ENCODE results near the gene EDEM2.
"Not testable (repeated sequence)": the region's sequence is repeated elsewhere in the genome, so short reads cannot be mapped to it uniquely, and the experiment has no call there.

The EDEM2 gene

GRCh38 chr20:35168701-35169409, 21.7 kb upstream of the EDEM2 start:
- not testable (repeated sequence) for ATAC-seq, DNase-seq

- DNase-seq, result no peak
- no peak for ATAC-seq
Observed at GRCh38 chr20:35167787-35168186, 20.7 kb upstream of the EDEM2 start.

- DNase-seq (no peak), ATAC-seq (no peak)
Observed at GRCh38 chr20:35166242-35166830, 19.2 kb upstream of the EDEM2 start.

- DNase-seq (no peak), ATAC-seq (no peak)
Observed at GRCh38 chr20:35165221-35166185, 18.4 kb upstream of the EDEM2 start.

- not testable (repeated sequence) for DNase-seq, ATAC-seq
Observed at GRCh38 chr20:35164531-35164930, 17.4 kb upstream of the EDEM2 start.

GRCh38 chr20:35160341-35160740, 13.2 kb upstream of the EDEM2 start:
- not testable (repeated sequence) for DNase-seq, ATAC-seq

GRCh38 chr20:35156978-35157377, 9.8 kb upstream of the EDEM2 start:
- DNase-seq (no peak), ATAC-seq (no peak)

- no peak for ATAC-seq
- DNase-seq, result no peak
Observed at GRCh38 chr20:35155936-35156335, 8.8 kb upstream of the EDEM2 start.

- DNase-seq (no peak), ATAC-seq (no peak)
Observed at GRCh38 chr20:35151736-35152135, 4.6 kb upstream of the EDEM2 start.

- DNase-seq (no peak), ATAC-seq (no peak)
Observed at GRCh38 chr20:35150846-35151579, 3.9 kb upstream of the EDEM2 start.

- DNase-seq, result peak; percentile 36
- peak; percentile 4 for ATAC-seq
Observed at GRCh38 chr20:35147575-35148071, 487 bp upstream of the EDEM2 start.

- DNase-seq (no peak), ATAC-seq (no peak)
Observed at GRCh38 chr20:35146299-35146919, 727 bp downstream of the EDEM2 start.

GRCh38 chr20:35145141-35145564, 2.0 kb downstream of the EDEM2 start:
- DNase-seq, result peak; percentile 11
- peak; percentile 47 for ATAC-seq

- ATAC-seq (no peak), DNase-seq (no peak)
Observed at GRCh38 chr20:35144694-35145093, 2.4 kb downstream of the EDEM2 start.

GRCh38 chr20:35135867-35136586, 11.1 kb downstream of the EDEM2 start:
- ATAC-seq (no peak), DNase-seq (no peak)

GRCh38 chr20:35134880-35135279, 12.3 kb downstream of the EDEM2 start:
- no peak for ATAC-seq
- no peak for DNase-seq

GRCh38 chr20:35134472-35134871, 12.7 kb downstream of the EDEM2 start:
- DNase-seq (no peak), ATAC-seq (no peak)

- DNase-seq (no peak), ATAC-seq (no peak)
Observed at GRCh38 chr20:35133735-35134134, 13.4 kb downstream of the EDEM2 start.

- ATAC-seq (no peak), DNase-seq (no peak)
Observed at GRCh38 chr20:35133031-35133430, 14.1 kb downstream of the EDEM2 start.

- DNase-seq (no peak), ATAC-seq (no peak)
Observed at GRCh38 chr20:35131934-35132333, 15.2 kb downstream of the EDEM2 start.

GRCh38 chr20:35129647-35130069, 17.5 kb downstream of the EDEM2 start:
- ATAC-seq, result peak; percentile 72
- DNase-seq, result no peak

All from stimulated activated naive CD8-positive, alpha-beta T cell treated with anti-CD3 and anti-CD28 coated beads, Interleukin-15, Interleukin-2, amounts not matched to agents 100 U/mL and 50 U/mL, for 24 hours (primary cell).